Measurements from ENCODE around the gene XRCC3.

Gene XRCC3

GRCh38 chr14:103725001-103725682, 9.9 kb upstream of the XRCC3 start:
- DNase-seq: no peak

- no peak for DNase-seq
These were observed 8.9 kb upstream of the XRCC3 start for GRCh38 chr14:103724116-103724515.

- no peak for DNase-seq
These were observed 8.5 kb upstream of the XRCC3 start for GRCh38 chr14:103723748-103724081.

- DNase-seq: no peak
These were observed 6.3 kb upstream of the XRCC3 start for GRCh38 chr14:103721334-103722120.

GRCh38 chr14:103719751-103720150, 4.5 kb upstream of the XRCC3 start:
- DNase-seq: no peak

- no peak for DNase-seq
These were observed 3.3 kb upstream of the XRCC3 start for GRCh38 chr14:103718572-103718971.

GRCh38 chr14:103716899-103717411, 1.7 kb upstream of the XRCC3 start:
- no peak for DNase-seq

- no peak for DNase-seq
These were observed 995 bp upstream of the XRCC3 start for GRCh38 chr14:103716091-103716801.

GRCh38 chr14:103714063-103714724, 1.1 kb downstream of the XRCC3 start:
- no peak for DNase-seq

- no peak for DNase-seq
These were observed 1.8 kb downstream of the XRCC3 start for GRCh38 chr14:103713304-103714062.

- DNase-seq: no peak
These were observed 2.5 kb downstream of the XRCC3 start for GRCh38 chr14:103712633-103713247.

- DNase-seq: no peak
These were observed 3.5 kb downstream of the XRCC3 start for GRCh38 chr14:103711516-103712431.

- DNase-seq: no peak
These were observed 4.4 kb downstream of the XRCC3 start for GRCh38 chr14:103710771-103711377.

- no peak for DNase-seq
These were observed 5.4 kb downstream of the XRCC3 start for GRCh38 chr14:103709814-103710213.

GRCh38 chr14:103708750-103709187, 6.5 kb downstream of the XRCC3 start:
- no peak for DNase-seq

GRCh38 chr14:103707329-103708263, 7.7 kb downstream of the XRCC3 start:
- no peak for DNase-seq

GRCh38 chr14:103706551-103707328, 8.5 kb downstream of the XRCC3 start:
- no peak for DNase-seq
